Activated CD4-positive, alpha-beta T cell treated with anti-CD3 and anti-CD28 coated beads, Interleukin-10, Interleukin-2, amounts not matched to agents 100 ng/mL and 50 ng/mL, durations not matched to agents 16 hours and 8 hours (primary cell): ENCODE measurements around the gene RHPN2.

Experiments
- DNase-seq: peaks from one replicate; pipeline ENCODE4 v3.0.0-alpha.2; 2020

Gene RHPN2

GRCh38 chr19:33064792-33065550 lies at the start of gene RHPN2:
Gene RHPN2 (minus strand): TSS chr19:33064888. CDS start chr19:33064852, 36 bp downstream.
- DNase-seq = peak; percentile 68

- DNase-seq = no peak
Measured at GRCh38 chr19:33114312-33114711, 49.6 kb upstream of the RHPN2 start.

- no peak for DNase-seq
Measured at GRCh38 chr19:33111587-33111986, 46.9 kb upstream of the RHPN2 start.

- DNase-seq = no peak
Measured at GRCh38 chr19:33110137-33110910, 45.6 kb upstream of the RHPN2 start.

GRCh38 chr19:33108161-33108560 lies 43.5 kb upstream of the RHPN2 start:
- no peak for DNase-seq

GRCh38 chr19:33102893-33103292 lies 38.2 kb upstream of the RHPN2 start:
- DNase-seq = no peak

GRCh38 chr19:33100894-33101644 lies 36.4 kb upstream of the RHPN2 start:
- DNase-seq = no peak

GRCh38 chr19:33098055-33098534 lies 33.4 kb upstream of the RHPN2 start:
- no peak for DNase-seq

GRCh38 chr19:33096005-33096404 lies 31.3 kb upstream of the RHPN2 start:
- no peak for DNase-seq

- no peak for DNase-seq
Measured at GRCh38 chr19:33094436-33095067, 29.9 kb upstream of the RHPN2 start.

- DNase-seq = no peak
Measured at GRCh38 chr19:33093420-33094210, 28.9 kb upstream of the RHPN2 start.

- DNase-seq = no peak
Measured at GRCh38 chr19:33090179-33090578, 25.5 kb upstream of the RHPN2 start.

- no peak for DNase-seq
Measured at GRCh38 chr19:33089010-33089409, 24.3 kb upstream of the RHPN2 start.

GRCh38 chr19:33086955-33087354 lies 22.3 kb upstream of the RHPN2 start:
- DNase-seq = no peak

GRCh38 chr19:33085570-33086128 lies 21.0 kb upstream of the RHPN2 start:
- no peak for DNase-seq

- peak; percentile 91 for DNase-seq
Measured at GRCh38 chr19:33080761-33081681, 16.3 kb upstream of the RHPN2 start, which contains the start of gene GPATCH1. Gene GPATCH1 (plus strand): TSS chr19:33081181. CDS start chr19:33081194, 13 bp downstream.

GRCh38 chr19:33075519-33075918 lies 10.8 kb upstream of the RHPN2 start:
- no peak for DNase-seq

GRCh38 chr19:33071887-33072286 lies 7.2 kb upstream of the RHPN2 start:
- DNase-seq = no peak

GRCh38 chr19:33067121-33067520 lies 2.4 kb upstream of the RHPN2 start:
- no peak for DNase-seq

- no peak for DNase-seq
Measured at GRCh38 chr19:33066543-33066942, 1.9 kb upstream of the RHPN2 start.

GRCh38 chr19:33064458-33064791 lies 263 bp downstream of the RHPN2 start:
- peak; percentile 23 for DNase-seq
